GM12892 (cell line): ENCODE results near the gene PMEPA1.

ENCODE experiments used
- POLR2A ChIP-seq: IDR thresholded peaks from 2 replicates; pipeline ENCODE4 v1.6.1; 2011; ENCODE audit warnings: low read depth, low read length, control low read depth
- POLR2AphosphoS5 ChIP-seq: IDR thresholded peaks from 2 replicates; pipeline ENCODE4 v1.6.1; 2011; ENCODE audit warnings: low read depth, low read length, control low read depth

DNA sequence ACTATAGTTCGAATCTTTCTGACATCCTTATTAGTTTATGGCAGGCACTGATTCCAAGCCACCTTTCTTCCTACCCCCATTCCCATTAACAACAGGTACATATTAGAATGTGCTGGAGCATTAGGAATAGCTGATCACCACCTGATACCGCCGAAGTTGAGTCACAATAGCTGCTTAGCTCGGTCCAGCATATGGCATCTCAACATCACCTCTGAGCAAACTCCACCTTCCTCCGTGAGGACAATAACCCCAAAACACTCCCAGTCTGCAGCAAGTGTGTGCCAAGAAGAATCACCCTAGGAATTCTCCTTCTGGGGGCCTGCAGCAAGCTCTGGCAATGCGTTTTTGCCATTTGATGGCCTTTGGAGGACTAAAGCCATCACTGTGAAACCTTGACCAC, 8.7 kb downstream of the PMEPA1 start:
- no peak for TF ChIP-seq POLR2AphosphoS5
- no peak for TF ChIP-seq POLR2A
